Measurements from ENCODE around the gene RANBP3.

GRCh38 chr19:5976768-5977167 lies 1.2 kb downstream of the RANBP3 start:
- TF ChIP-seq CTCF (IDR thresholded peaks at IDR 0.05), result no peak
- no peak for TF ChIP-seq POLR2A (IDR thresholded peaks at IDR 0.05)
- no peak for TF ChIP-seq EP300 (IDR thresholded peaks at IDR 0.05; ENCODE audit: low read depth)
